Vein endothelial cell (primary cell): Measurements from ENCODE around the gene ZNF384. TPM values are rescaled to one million over a fixed set of nuclear protein-coding genes. Genes with fewer than 3 reads are reported as not detected.

Experiments used
- small RNA-seq: library from RNA; depleted of rRNA; stranded (forward); fragments of <200 nt; gene quantifications from one replicate; pipeline ENCODE3, GENCODE V24; 2012
- total RNA-seq: library from RNA; depleted of rRNA; stranded (reverse); fragments of >200 nt; gene quantifications from 2 replicates; pipeline ENCODE4 v1.2.3, GENCODE V29; 2012

Gene ZNF384
- 30.2 and 31.4 TPM in 2 replicates for total RNA-seq

GRCh38 chr12:6688999-6689882, at the start of gene ZNF384:
TSS of gene ZNF384 (minus strand) at chr12:6689375. CDS start at chr12:6679520, 9,855 bp downstream.

GRCh38 chr12:6723607-6724408, 34.6 kb upstream of the ZNF384 start, which contains the start of gene COPS7A:
TSS of gene COPS7A (plus strand) at chr12:6724046. CDS start at chr12:6724657, 611 bp downstream.

GRCh38 chr12:6700646-6701051, 11.5 kb upstream of the ZNF384 start, which contains the start of gene PIANP:
TSS of gene PIANP (minus strand) at chr12:6700815. CDS start at chr12:6698061, 2,754 bp downstream.

GRCh38 chr12:6662906-6663742, 26.1 kb downstream of the ZNF384 start, which contains the start of gene ING4:
TSS of gene ING4 (minus strand) at chr12:6663119. CDS start at chr12:6663101, 18 bp downstream.

GRCh38 chr12:6647083-6647604, 42.0 kb downstream of the ZNF384 start, which contains the start of gene ACRBP:
TSS of gene ACRBP (minus strand) at chr12:6647432. CDS start at chr12:6647366, 66 bp downstream.

GRCh38 chr12:6635856-6636531, 53.2 kb downstream of the ZNF384 start, which contains the start of gene LPAR5:
TSS of gene LPAR5 (minus strand) at chr12:6635959. CDS start at chr12:6621248, 14,711 bp downstream.

Small RNAs within 50 kb of the gene (small RNA-seq; reads per million reads assigned to genes)
- gene RNU6-781P = not detected

Other genes starting within 250 kb of the ZNF384 start
- not detected in 2 replicates for gene CD27, start 244.4 kb downstream of the ZNF384 start, total RNA-seq
- 8.2 and 9.3 TPM in 2 replicates for gene TAPBPL, start 237.3 kb downstream of the ZNF384 start, total RNA-seq
- 4.6 and 4.8 TPM in 2 replicates for gene VAMP1, start 218.7 kb downstream of the ZNF384 start, total RNA-seq
- gene MRPL51, start 196.1 kb downstream of the ZNF384 start, total RNA-seq = 80.0 and 92.2 TPM in 2 replicates
- gene NCAPD2, start 195.3 kb downstream of the ZNF384 start, total RNA-seq = 38.2 and 48.4 TPM in 2 replicates
- 6,940 and 9,259 TPM in 2 replicates for gene GAPDH, start 154.9 kb downstream of the ZNF384 start, total RNA-seq
- 9.7 and 12.7 TPM in 2 replicates for gene IFFO1, start 133.3 kb downstream of the ZNF384 start, total RNA-seq
- gene NOP2, start 121.1 kb downstream of the ZNF384 start, total RNA-seq = 35.3 and 40.0 TPM in 2 replicates
- 225 and 228 TPM in 2 replicates for gene CHD4, start 82.0 kb downstream of the ZNF384 start, total RNA-seq
- 0.10 TPM in 1 of 2 replicates, not detected in the other for gene LPAR5, start 53.4 kb downstream of the ZNF384 start, total RNA-seq
- 0.57 and 1.6 TPM in 2 replicates for gene ACRBP, start 41.9 kb downstream of the ZNF384 start, total RNA-seq
- gene ING4, start 26.3 kb downstream of the ZNF384 start, total RNA-seq = 37.7 and 40.8 TPM in 2 replicates
- gene PIANP, start 11.4 kb upstream of the ZNF384 start, total RNA-seq = not detected in 2 replicates
- 42.5 and 45.7 TPM in 2 replicates for gene COPS7A, start 34.7 kb upstream of the ZNF384 start, total RNA-seq
- gene MLF2, start 63.8 kb upstream of the ZNF384 start, total RNA-seq = 141 and 153 TPM in 2 replicates
- gene PTMS, start 77.0 kb upstream of the ZNF384 start, total RNA-seq = 126 and 169 TPM in 2 replicates
- gene LAG3, start 83.1 kb upstream of the ZNF384 start, total RNA-seq = 0.10 and 0.33 TPM in 2 replicates
- gene CD4, start 100.2 kb upstream of the ZNF384 start, total RNA-seq = not detected in 2 replicates
- gene GPR162, start 132.4 kb upstream of the ZNF384 start, total RNA-seq = 3.4 and 6.5 TPM in 2 replicates
- 43.7 and 58.1 TPM in 2 replicates for gene P3H3, start 139.0 kb upstream of the ZNF384 start, total RNA-seq
- gene GNB3, start 151.6 kb upstream of the ZNF384 start, total RNA-seq = 2.6 and 2.9 TPM in 2 replicates
- gene CDCA3, start 161.9 kb upstream of the ZNF384 start, total RNA-seq = 8.2 and 21.6 TPM in 2 replicates
- 93.1 and 105 TPM in 2 replicates for gene USP5, start 162.8 kb upstream of the ZNF384 start, total RNA-seq
- gene TPI1, start 178.2 kb upstream of the ZNF384 start, total RNA-seq = 757 and 836 TPM in 2 replicates
- gene SPSB2, start 183.9 kb upstream of the ZNF384 start, total RNA-seq = 3.3 and 4.3 TPM in 2 replicates
- 2.5 and 2.9 TPM in 2 replicates for gene LRRC23, start 215.4 kb upstream of the ZNF384 start, total RNA-seq
- 3.1 and 5.6 TPM in 2 replicates for gene ENO2, start 225.2 kb upstream of the ZNF384 start, total RNA-seq
- gene ATN1, start 238.6 kb upstream of the ZNF384 start, total RNA-seq = 14.9 and 17.3 TPM in 2 replicates